Psoas muscle (tissue), 8 donors: Measurements from ENCODE around the gene ACTN4. TPM values are rescaled to one million over a fixed set of nuclear protein-coding genes. Genes with fewer than 3 reads are reported as not detected.

Experiments used
- ATAC-seq, 4 donors: fragments of 200-7000 bp; cut with Tn5 transposase; one replicate each; pipeline ENCODE4 v1.9.1; 2020; ENCODE audit warnings: moderate library complexity in 3 of 4, mild to moderate bottlenecking in 2 of 4
- DNase-seq, 2 donors: peaks; one replicate each; pipeline ENCODE4 v3.0.0-alpha.2; 2020
- H3K27ac ChIP-seq: fragments of 200-600 bp; one replicate; pipeline ENCODE4 v1.8.0; 2022
- H3K27me3 ChIP-seq, 3 donors: fragments of 200-600 bp in 1 of 3; one replicate each; pipeline versions ENCODE4 v1.6.1 to v1.8.0; 2013 to 2022; ENCODE audit warnings: low read length in 2 of 3, mild to moderate bottlenecking in 2 of 3, moderate library complexity in 1 of 3; ENCODE audit not compliant: insufficient read depth in 3 of 3
- H3K36me3 ChIP-seq, 2 donors: fragments of 200-600 bp in 1 of 2; one replicate each; pipeline versions ENCODE4 v1.6.1 to v1.8.0; 2013 to 2022; ENCODE audit warnings: low read depth in 1 of 2, mild to moderate bottlenecking in 1 of 2, moderate library complexity in 1 of 2; ENCODE audit not compliant: insufficient read depth in 1 of 2
- H3K4me1 ChIP-seq: fragments of 200-600 bp; one replicate; pipeline ENCODE4 v1.8.0; 2022
- H3K4me3 ChIP-seq: fragments of 200-600 bp; one replicate; pipeline ENCODE4 v1.8.0; 2022; ENCODE audit warnings: mild to moderate bottlenecking
- H3K9me3 ChIP-seq: fragments of 200-600 bp; one replicate; pipeline ENCODE4 v1.8.0; 2022
- WGBS, 3 donors: extraction: QIAGEN DNeasy Blood & Tissue Kit; methylation state at CpG; one replicate each; pipeline versions ENCODE4 v1.1.6 to v1.1.7; 2013; 5-methylcytosine and 5-hydroxymethylcytosine counted together
- intact Hi-C, 2 donors: fragments of 100-400 bp; cut with DNase I; formaldehyde crosslinking; loops; one replicate each; pipeline versions ENCODE4 v1.11.0 to v1.14.2; 2022
- polyA plus RNA-seq, 3 donors: library from polyadenylated mRNA; stranded (reverse); fragments of 200-250 nt; gene quantifications; one replicate each; pipeline ENCODE4 v1.2.3, GENCODE V29; 2013
- total RNA-seq, 4 donors: library from RNA; stranded (reverse); fragmentation: NEBNext Ultra II Directional in 2 of 4; extraction: Animal tissue kit (Norgen Biotek cat#: 25700) in 2 of 4; gene quantifications; one replicate each; pipeline versions ENCODE4 v1.2.1 to v1.2.4, GENCODE V29; 2021 to 2023
- TF ChIP-seq, protein P1 (sequence below): fragments of 200-600 bp; IDR thresholded peaks from one replicate; pipeline ENCODE4 v1.8.0; 2022; ENCODE audit warnings: antibody characterized with exemption
- donor health status: healthy with polysubstance abuse.
- donor health status: DM: no; HTN: no; CAD: no; lungs with moderate emphysema.
- donor health status: Bipolar disorder and iron deficiency.
- donor health status: healthy.
- donor health status: DM: yes; HTN: yes; CAD: no.
- donor health status: DM: no; HTN: no; CAD: no.
- donor health status: DM: no; HTN: no; CAD: no.
- donor health status: DM: yes; HTN: yes; CAD: no.

Gene ACTN4
- total and polyA plus RNA-seq, 7 donors = 38.3 to 127 (median 79.9) TPM

DNA sequence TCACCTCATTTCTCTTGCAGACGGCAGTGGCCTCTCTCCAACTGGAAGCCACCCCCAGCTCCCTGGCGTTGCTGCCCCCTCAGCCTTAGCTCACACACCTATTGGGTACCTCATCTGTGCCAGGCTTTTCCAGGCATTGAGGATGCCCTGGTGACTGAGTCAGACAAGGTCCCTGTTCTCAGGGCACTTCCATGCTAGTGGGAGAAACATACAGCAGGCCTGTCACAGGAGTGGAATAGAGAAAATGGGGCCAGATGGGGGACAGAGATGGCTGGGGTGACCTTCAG lies 62.9 kb downstream of the ACTN4 start:
- intact Hi-C loops = no loop called here
- Histone ChIP-seq H3K27ac (peak overlapping the region; percentile 80), H3K9me3 (no peaks in the 10 kb centered on the region), H3K27me3 (no peaks in the 10 kb centered on the region), H3K4me1 (peaks cover 90% of the 10 kb centered on the region), H3K4me3 (no peak overlapping the region), H3K36me3 (peaks cover 5 to 83% of the 10 kb centered on the region in 2 donors)
- DNase-seq (no peak), ATAC-seq (no peak)
- WGBS, 3 donors = 71 to 82% (median 73%) methylated on average over 2 of the region's 2 CpGs
- TF ChIP-seq, protein P1, sequence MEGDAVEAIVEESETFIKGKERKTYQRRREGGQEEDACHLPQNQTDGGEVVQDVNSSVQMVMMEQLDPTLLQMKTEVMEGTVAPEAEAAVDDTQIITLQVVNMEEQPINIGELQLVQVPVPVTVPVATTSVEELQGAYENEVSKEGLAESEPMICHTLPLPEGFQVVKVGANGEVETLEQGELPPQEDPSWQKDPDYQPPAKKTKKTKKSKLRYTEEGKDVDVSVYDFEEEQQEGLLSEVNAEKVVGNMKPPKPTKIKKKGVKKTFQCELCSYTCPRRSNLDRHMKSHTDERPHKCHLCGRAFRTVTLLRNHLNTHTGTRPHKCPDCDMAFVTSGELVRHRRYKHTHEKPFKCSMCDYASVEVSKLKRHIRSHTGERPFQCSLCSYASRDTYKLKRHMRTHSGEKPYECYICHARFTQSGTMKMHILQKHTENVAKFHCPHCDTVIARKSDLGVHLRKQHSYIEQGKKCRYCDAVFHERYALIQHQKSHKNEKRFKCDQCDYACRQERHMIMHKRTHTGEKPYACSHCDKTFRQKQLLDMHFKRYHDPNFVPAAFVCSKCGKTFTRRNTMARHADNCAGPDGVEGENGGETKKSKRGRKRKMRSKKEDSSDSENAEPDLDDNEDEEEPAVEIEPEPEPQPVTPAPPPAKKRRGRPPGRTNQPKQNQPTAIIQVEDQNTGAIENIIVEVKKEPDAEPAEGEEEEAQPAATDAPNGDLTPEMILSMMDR = no peak

DNA sequence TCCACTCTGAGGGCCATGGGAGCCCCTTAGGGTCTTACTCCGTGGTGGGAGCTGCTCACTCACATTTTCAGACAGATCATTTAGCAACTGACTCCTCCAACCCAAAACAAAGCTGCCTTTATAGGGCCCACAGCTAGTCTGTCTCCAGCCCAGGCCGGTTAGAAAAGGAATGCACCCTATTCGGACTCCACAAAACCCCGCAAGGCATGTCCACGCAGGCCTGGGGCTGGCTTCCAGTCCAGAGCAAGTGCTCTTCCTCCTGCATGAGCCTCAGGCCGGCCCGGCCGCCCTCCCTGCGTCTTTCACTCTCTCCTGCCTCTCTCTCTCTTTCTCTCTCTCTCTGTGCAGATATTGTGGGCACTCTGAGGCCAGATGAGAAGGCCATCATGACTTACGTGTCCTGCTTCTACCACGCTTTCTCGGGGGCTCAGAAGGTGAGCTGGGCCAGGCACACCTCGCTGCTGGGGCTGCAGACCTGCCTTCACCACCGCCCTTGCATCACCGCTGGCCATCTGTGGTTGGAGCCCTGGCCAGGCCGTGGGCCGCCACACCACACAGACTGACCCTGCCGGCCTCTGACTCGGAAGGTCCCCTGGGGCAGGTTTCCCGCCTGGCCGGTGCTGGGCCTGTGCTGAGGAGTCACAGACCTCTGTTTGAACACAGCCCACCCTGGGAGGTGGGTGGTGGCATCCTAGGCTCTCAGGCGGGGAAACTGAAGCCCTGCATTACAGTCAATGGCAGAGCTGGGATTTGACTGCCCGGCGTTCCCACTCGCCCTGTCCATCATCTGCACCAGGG lies 63.7 kb downstream of the ACTN4 start:
- intact Hi-C loops = no loop called here
- ATAC-seq (peak in 3 of 4 donors; percentile 23 to 28 (median 24)), DNase-seq (peak; percentile 60 to 80)
- Histone ChIP-seq H3K27ac (peak overlapping the region; percentile 80), H3K9me3 (no peaks in the 10 kb centered on the region), H3K4me3 (no peak overlapping the region), H3K27me3 (no peaks in the 10 kb centered on the region), H3K36me3 (peaks cover 5 to 82% of the 10 kb centered on the region in 2 donors), H3K4me1 (peaks cover 92% of the 10 kb centered on the region)
- TF ChIP-seq, protein P1 = no peak
- 39 to 56% (median 39%) methylated on average over 25 of the region's 25 CpGs for WGBS, 3 donors

DNA sequence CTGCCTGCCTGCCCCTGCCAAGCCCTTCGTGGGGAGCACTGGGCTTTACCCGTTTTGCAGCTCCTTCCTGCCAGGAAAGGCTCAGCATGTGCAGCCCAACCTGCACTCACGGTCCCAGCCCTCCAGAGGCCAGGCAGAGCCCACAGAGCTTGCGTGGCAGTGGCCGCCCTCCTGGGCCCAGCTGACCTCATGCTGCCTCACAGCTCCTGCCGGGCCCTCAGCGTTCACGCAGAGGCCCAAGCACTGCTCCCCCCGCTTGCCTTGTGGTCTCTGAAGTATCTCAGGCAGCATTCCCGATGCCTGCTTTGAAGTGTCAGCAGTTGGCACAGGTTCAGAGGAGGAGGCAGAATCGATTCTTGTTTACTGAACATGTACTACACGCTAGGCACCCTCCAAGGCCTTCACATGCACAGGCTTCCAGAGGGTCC lies 64.3 kb downstream of the ACTN4 start:
- peak overlapping the region; percentile 80 for H3K27ac ChIP-seq
- peak; percentile 24 to 56 (median 45) for ATAC-seq
- H3K27me3 ChIP-seq = no peaks in the 10 kb centered on the region
- H3K9me3 ChIP-seq = no peaks in the 10 kb centered on the region
- H3K4me1 ChIP-seq = peaks cover 88% of the 10 kb centered on the region
- intact Hi-C loops = no loop called here
- TF ChIP-seq, protein P1 = no peak
- DNase-seq = peak; percentile 57 to 71
- H3K36me3 ChIP-seq = peaks cover 5 to 82% of the 10 kb centered on the region in 2 donors
- 17 to 29% (median 17%) methylated on average over 12 of the region's 12 CpGs for WGBS, 3 donors
- H3K4me3 ChIP-seq = no peak overlapping the region

DNA sequence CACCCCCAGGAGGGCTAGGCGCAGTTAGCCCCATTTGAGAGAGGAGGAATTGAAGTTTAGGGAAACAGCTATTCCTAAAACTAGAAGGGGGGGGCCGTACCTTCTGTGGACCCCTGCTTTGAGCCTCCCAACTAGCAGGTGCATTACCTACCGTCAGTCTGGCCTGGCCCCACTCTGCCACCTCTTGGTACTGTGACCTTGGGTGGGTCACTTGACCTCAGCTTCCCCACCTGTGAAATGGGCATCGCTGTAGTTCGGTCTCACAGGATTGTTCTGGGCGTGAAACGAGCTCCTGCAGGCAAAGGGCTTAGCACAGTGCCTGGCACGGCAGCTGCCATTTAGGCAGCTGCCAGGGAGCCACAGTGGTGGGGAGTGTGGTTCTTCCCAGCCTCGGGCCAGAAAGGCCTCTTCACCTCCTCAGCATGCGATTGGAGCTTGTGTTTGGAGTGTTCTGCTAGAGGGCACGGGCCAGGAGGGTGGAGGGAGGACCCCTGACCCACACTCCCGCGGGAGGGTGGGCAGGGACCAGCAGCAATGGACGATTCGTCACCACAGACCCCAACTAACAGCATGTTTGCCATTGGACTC lies 64.8 kb downstream of the ACTN4 start:
- 48 to 66% (median 51%) methylated on average over 15 of the region's 15 CpGs for WGBS, 3 donors
- Histone ChIP-seq H3K4me1 (peaks cover 83% of the 10 kb centered on the region), H3K27ac (peak overlapping the region; percentile 80), H3K9me3 (no peaks in the 10 kb centered on the region), H3K36me3 (peaks cover 5 to 82% of the 10 kb centered on the region in 2 donors), H3K4me3 (peak overlapping the region; percentile 6), H3K27me3 (no peaks in the 10 kb centered on the region)
- TF ChIP-seq, protein P1 = no peak
- intact Hi-C loops = no loop called here
- ATAC-seq (peak in 1 of 4 donors; percentile 12), DNase-seq (no peak)
